ENCODE measurements around the gene CDK2AP2.
A peak's percentile ranks its signal among the peaks of the same experiment; 100 is the strongest.

CDK2AP2 gene

DNA sequence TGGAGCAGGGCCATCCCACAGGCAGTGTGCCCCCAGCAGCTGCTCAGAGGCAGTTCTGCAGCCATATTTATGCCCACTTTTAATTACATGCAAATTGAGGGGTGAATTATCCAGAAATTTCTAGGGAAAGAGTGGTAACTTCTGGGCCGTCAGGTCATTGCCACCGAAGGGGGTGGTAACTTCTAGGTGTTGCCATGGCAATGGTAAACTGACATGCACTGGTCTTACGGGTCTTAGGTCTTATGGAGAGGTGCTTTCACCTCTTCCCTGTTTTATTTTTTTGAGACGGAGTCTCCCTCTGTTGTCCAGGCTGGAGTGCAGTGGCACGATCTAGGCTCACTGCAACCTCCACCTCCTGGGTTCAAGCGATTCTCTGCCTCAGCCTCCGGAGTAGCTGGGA is 35.1 kb downstream of the CDK2AP2 start:
- DNase-seq (ENCODE audit: low read depth) = no peak
- TF ChIP-seq CTCF (IDR thresholded peaks at IDR 0.05; ENCODE audit: insufficient read depth, low read depth, low read length, missing control alignments) = no peak
- no peak overlapping the region for H3K4me3 ChIP-seq (ENCODE audit: low read length)

DNA sequence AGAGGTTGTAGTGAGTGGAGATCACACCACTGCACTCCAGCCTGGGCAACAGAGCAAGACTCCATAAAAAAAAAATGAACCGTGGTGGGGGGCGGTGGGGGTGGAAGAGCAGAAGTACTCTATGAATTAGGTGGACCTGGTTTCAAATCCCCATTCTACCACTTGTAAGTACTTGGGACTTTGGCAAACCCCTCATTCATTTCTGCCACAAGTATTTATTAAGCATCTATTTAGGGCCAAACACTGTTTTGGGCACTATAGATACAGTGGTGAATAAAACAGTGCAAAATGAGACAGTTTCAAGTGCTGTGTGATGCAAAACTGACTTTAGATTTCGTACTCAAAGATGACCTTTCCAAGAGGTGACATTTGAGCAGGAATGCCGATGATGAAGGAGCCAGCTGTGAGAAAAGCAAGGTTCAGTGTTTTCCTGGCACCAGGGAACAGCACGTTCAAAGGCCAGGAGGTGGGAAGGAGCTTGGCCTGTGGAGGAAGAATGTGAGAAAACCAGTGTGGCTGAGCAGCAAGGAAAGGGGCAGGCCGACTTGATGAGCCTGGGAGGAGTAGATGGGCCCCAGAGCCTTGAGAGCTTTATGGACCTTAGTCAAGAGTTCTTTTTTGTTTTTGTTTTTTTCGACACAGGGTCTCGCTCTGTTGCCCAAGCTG is 37.5 kb downstream of the CDK2AP2 start:
- no peak overlapping the region for H3K4me3 ChIP-seq (ENCODE audit: low read length)
- no peak for DNase-seq (ENCODE audit: low read depth)
- TF ChIP-seq CTCF (IDR thresholded peaks at IDR 0.05; ENCODE audit: insufficient read depth, low read depth, low read length, missing control alignments) = no peak

DNA sequence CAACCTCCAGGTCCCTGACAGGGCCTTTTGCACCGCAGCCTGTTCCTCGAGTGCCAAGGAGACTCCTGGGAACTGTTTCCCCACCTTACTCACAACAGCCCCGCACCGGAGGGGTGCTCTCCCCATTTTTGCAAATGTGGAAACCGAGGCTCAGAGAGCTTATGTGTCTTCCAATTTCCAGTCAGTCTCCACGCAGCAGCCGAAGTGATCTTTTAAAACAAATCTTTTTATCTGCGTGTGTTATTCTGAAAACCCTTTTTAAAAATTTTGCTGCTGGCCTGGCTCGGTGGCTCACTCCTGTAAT is 38.5 kb downstream of the CDK2AP2 start:
- H3K4me3 ChIP-seq (ENCODE audit: low read length) = peak overlapping the region; percentile 51
- no peak for TF ChIP-seq CTCF (IDR thresholded peaks at IDR 0.05; ENCODE audit: insufficient read depth, low read depth, low read length, missing control alignments)
- no peak for DNase-seq (ENCODE audit: low read depth)

- H3K4me3 ChIP-seq (ENCODE audit: low read length) = peak within 1 kb of the TSS; percentile 62
- TF ChIP-seq CTCF (IDR thresholded peaks at IDR 0.05; ENCODE audit: insufficient read depth, low read depth, low read length, missing control alignments) = peak; percentile 37
- DNase-seq (ENCODE audit: low read depth) = peak; percentile 94
Observed at GRCh38 chr11:67468759-67469507, 39.0 kb downstream of the CDK2AP2 start, which contains the start of gene TMEM134. Gene TMEM134, minus strand, starts transcription at chr11:67469251. Its CDS starts 59 bp downstream, at chr11:67469192.

DNA sequence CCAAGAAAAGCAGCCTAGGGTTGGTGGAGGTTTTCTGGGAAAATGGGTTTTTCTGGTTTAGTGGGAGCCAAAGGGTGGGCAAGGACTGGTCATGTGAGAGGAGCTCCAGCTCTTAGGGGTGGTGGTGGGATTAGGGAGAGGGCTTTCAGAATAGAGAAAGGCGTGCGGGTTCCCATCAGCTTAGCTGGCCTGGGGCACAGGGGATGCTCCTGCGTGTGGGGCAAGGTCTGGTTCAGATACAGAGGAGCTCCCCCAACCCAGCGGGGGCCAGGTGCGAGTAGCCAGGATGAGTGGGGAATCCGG is 39.6 kb downstream of the CDK2AP2 start:
- peak overlapping the region; percentile 62 for H3K4me3 ChIP-seq (ENCODE audit: low read length)
- no peak for DNase-seq (ENCODE audit: low read depth)
- TF ChIP-seq CTCF (IDR thresholded peaks at IDR 0.05; ENCODE audit: insufficient read depth, low read depth, low read length, missing control alignments) = no peak

DNA sequence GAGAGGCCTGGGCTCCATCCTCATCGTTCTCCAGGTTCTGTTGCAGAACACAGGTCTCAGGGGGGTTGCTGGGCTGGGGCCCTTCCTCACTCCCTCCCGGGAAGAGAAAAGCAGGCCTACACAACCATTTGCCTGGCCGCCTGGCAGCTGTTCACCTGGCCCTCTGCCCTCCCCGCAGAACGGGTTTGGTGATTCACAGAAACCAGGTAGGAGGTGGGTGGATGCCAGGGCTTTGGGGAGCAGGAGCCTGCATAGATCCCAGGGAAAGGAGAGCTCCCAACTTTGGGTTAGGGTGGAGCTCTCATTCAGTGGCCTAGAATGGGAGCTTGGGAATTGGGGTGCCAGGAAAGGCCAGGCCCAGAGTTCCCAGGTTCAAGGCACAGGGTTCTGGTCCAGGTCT is 39.9 kb downstream of the CDK2AP2 start:
- peak overlapping the region; percentile 62 for H3K4me3 ChIP-seq (ENCODE audit: low read length)
- peak; percentile 95 for DNase-seq (ENCODE audit: low read depth)
- no peak for TF ChIP-seq CTCF (IDR thresholded peaks at IDR 0.05; ENCODE audit: insufficient read depth, low read depth, low read length, missing control alignments)
